ENCODE data around the gene C1QL1. TPM values are rescaled to one million over a fixed set of nuclear protein-coding genes. Genes with fewer than 3 reads are reported as not detected.

C1QL1 gene
- total RNA-seq, 1 experiment from 2014 or later: 3.5 TPM

DNA sequence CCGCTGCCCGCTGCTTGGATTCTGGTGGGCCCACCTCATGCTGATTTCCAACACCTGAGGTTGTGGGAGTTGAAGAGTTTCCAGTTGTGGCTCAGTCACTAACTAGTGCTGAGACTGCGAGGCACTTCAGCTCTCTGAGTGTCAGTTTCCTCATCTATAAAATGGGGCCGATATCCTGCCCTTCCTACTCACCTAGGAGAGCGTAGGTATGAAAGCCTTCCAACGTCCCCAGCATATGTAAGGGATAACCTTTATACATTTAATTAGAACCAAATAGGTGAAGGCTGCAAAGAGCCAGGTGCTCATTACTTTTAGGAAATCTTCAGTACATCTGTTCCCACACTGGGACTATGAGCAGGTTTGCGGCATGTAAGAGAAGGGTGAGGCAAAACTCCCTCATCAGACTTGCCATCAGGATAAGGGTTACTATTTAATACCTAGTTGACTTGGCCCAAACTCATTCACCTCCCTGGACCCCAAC lies 19.7 kb downstream of the C1QL1 start:
- TF ChIP-seq MAX (IDR thresholded peaks at IDR 0.05): no peak
- no peak for TF ChIP-seq ATF3 (IDR thresholded peaks at IDR 0.05)
- TF ChIP-seq EGR1 (IDR thresholded peaks at IDR 0.05; ENCODE audit: low read depth): no peak
- no peak for TF ChIP-seq POLR2AphosphoS5 (IDR thresholded peaks at IDR 0.05; ENCODE audit: low read depth, low read length)
- TF ChIP-seq SIN3A (IDR thresholded peaks at IDR 0.05; ENCODE audit: low read depth): no peak
- no peak for TF ChIP-seq SRF (IDR thresholded peaks at IDR 0.05; ENCODE audit: low read depth)
- no peak for TF ChIP-seq POLR2A (IDR thresholded peaks at IDR 0.05; ENCODE audit: borderline replicate concordance, extremely low read depth, insufficient read depth, insufficient read length)
- no peak; the same call in 1 of the 2 replicates for TF ChIP-seq REST (IDR thresholded peaks at IDR 0.05; ENCODE audit: low read depth)
- TF ChIP-seq ZFX (IDR thresholded peaks at IDR 0.05): no peak
- no peak for TF ChIP-seq EZH2 (IDR thresholded peaks at IDR 0.05)
- ATAC-seq (no peak), DNase-seq (ENCODE audit: low read depth, low spot score) (no peak)
- H3K36me3 ChIP-seq (ENCODE audit: control insufficient read depth in 1 of 2, insufficient read depth in 2 of 2, low read length in 2 of 2): peaks cover 2 to 22% of the 10 kb centered on the region in 2 experiments; a peak in 1 of 4 replicates
- H2AFZ ChIP-seq (ENCODE audit: low read depth, low read length, poor library complexity, severe bottlenecking): no peak overlapping the region
- CTCF ChIA-PET: no interaction called here
- H3K9me3 ChIP-seq (ENCODE audit: control insufficient read depth in 1 of 2, insufficient read depth in 1 of 2, low read depth in 1 of 2, low read length in 2 of 2): no peaks in the 10 kb centered on the region
- peak overlapping the region; percentile 75 for H3K4me2 ChIP-seq (ENCODE audit: low read length)
- H3K27me3 ChIP-seq (ENCODE audit: insufficient read depth, low read length): no peaks in the 10 kb centered on the region
- peak overlapping the region; percentile 92 to 96 for H3K4me3 ChIP-seq (replicated peaks in 1 of 2; ENCODE audit: low read depth in 1 of 2, low read length in 2 of 2)
- peak overlapping the region; percentile 88 for H3K27ac ChIP-seq (ENCODE audit: low read depth, low read length)
- peak overlapping the region; percentile 98 for H3K9ac ChIP-seq (ENCODE audit: low read length)
- H3K79me2 ChIP-seq (ENCODE audit: insufficient read depth, low read length): peaks cover 43% of the 10 kb centered on the region
- H3K9me2 ChIP-seq (ENCODE audit: insufficient read depth): no peaks in the 10 kb centered on the region
- RAD21 ChIA-PET (ENCODE audit: low non-redundant PET in 1 of 2, low total read pairs in 2 of 2, uncharacterized antibody in 2 of 2, unreplicated experiment in 2 of 2): no interaction called here
- no peaks in the 10 kb centered on the region; the same call in 1 of the 2 replicates for H4K20me1 ChIP-seq (ENCODE audit: insufficient read depth)
- H3K4me1 ChIP-seq (ENCODE audit: control insufficient read depth in 1 of 2, insufficient read depth in 2 of 2, low read length in 2 of 2): peaks cover 0 to 25% of the 10 kb centered on the region in 2 experiments; a peak in 3 of 4 replicates
- BruUV-seq (replicated peaks): no TSS peak
- intact Hi-C loops (cut with micrococcal nuclease): no loop called here
- POLR2A ChIA-PET: no interaction called here
